ENCODE data around the gene DZIP3.
"Not testable (repeated sequence)": the region's sequence is repeated elsewhere in the genome, so short reads cannot be mapped to it uniquely, and the experiment has no call there.

DZIP3 gene

GRCh38 chr3:108664266-108664665 lies 74.7 kb downstream of the DZIP3 start:
- ATAC-seq (replicated peaks; ENCODE audit: extremely low read depth, poor library complexity, severe bottlenecking) (no peak), DNase-seq (ENCODE audit: low spot score in 2 of 2) (no peak)
- Mint-ChIP-seq H3K27ac (ENCODE audit: low read depth) (no peak overlapping the region), H3K4me1 (peaks cover 11% of the 10 kb centered on the region), H3K4me3 (no peak overlapping the region), H3K27me3 (no peaks in the 10 kb centered on the region), H3K9me3 (no peaks in the 10 kb centered on the region), H3K36me3 (ENCODE audit: insufficient read depth) (peaks cover 9% of the 10 kb centered on the region)

- H3K4me1 Mint-ChIP-seq, result peaks cover 11% of the 10 kb centered on the region
- peaks cover 19% of the 10 kb centered on the region for H3K36me3 Mint-ChIP-seq (ENCODE audit: insufficient read depth)
- DNase-seq (ENCODE audit: low spot score in 2 of 2), result no peak
- H3K27me3 Mint-ChIP-seq, result no peaks in the 10 kb centered on the region
- H3K4me3 Mint-ChIP-seq, result no peak overlapping the region
- H3K27ac Mint-ChIP-seq (ENCODE audit: low read depth), result no peak overlapping the region
- H3K9me3 Mint-ChIP-seq, result no peaks in the 10 kb centered on the region
- no peak for ATAC-seq (replicated peaks; ENCODE audit: extremely low read depth, poor library complexity, severe bottlenecking)
These were observed 77.8 kb downstream of the DZIP3 start for GRCh38 chr3:108667312-108667711.

GRCh38 chr3:108669208-108669607 lies 79.7 kb downstream of the DZIP3 start:
- H3K9me3 Mint-ChIP-seq, result no peaks in the 10 kb centered on the region
- peaks cover 17% of the 10 kb centered on the region for H3K36me3 Mint-ChIP-seq (ENCODE audit: insufficient read depth)
- no peak overlapping the region for H3K27ac Mint-ChIP-seq (ENCODE audit: low read depth)
- H3K4me1 Mint-ChIP-seq, result peaks cover 11% of the 10 kb centered on the region
- H3K27me3 Mint-ChIP-seq, result no peaks in the 10 kb centered on the region
- ATAC-seq (replicated peaks; ENCODE audit: extremely low read depth, poor library complexity, severe bottlenecking) (no peak), DNase-seq (ENCODE audit: low spot score in 2 of 2) (no peak)
- H3K4me3 Mint-ChIP-seq, result no peak overlapping the region

- Mint-ChIP-seq H3K4me3 (no peak overlapping the region), H3K27me3 (no peaks in the 10 kb centered on the region), H3K9me3 (no peaks in the 10 kb centered on the region), H3K27ac (ENCODE audit: low read depth) (no peak overlapping the region), H3K36me3 (ENCODE audit: insufficient read depth) (peaks cover 18% of the 10 kb centered on the region), H3K4me1 (no peaks in the 10 kb centered on the region)
- no peak for ATAC-seq (replicated peaks; ENCODE audit: extremely low read depth, poor library complexity, severe bottlenecking)
- no peak for DNase-seq (ENCODE audit: low spot score in 2 of 2)
These were observed 83.2 kb downstream of the DZIP3 start for GRCh38 chr3:108672701-108673100.

GRCh38 chr3:108673988-108674661 lies 84.6 kb downstream of the DZIP3 start:
- H3K4me3 Mint-ChIP-seq, result no peak overlapping the region
- H3K27ac Mint-ChIP-seq (ENCODE audit: low read depth), result no peak overlapping the region
- no peaks in the 10 kb centered on the region for H3K9me3 Mint-ChIP-seq
- ATAC-seq (replicated peaks; ENCODE audit: extremely low read depth, poor library complexity, severe bottlenecking) (no peak), DNase-seq (ENCODE audit: low spot score in 2 of 2) (no peak)
- peaks cover 18% of the 10 kb centered on the region for H3K36me3 Mint-ChIP-seq (ENCODE audit: insufficient read depth)
- H3K4me1 Mint-ChIP-seq, result no peaks in the 10 kb centered on the region
- H3K27me3 Mint-ChIP-seq, result no peaks in the 10 kb centered on the region

- no peaks in the 10 kb centered on the region for H3K9me3 Mint-ChIP-seq
- H3K4me1 Mint-ChIP-seq, result no peaks in the 10 kb centered on the region
- DNase-seq (ENCODE audit: low spot score in 2 of 2), result no peak
- H3K36me3 Mint-ChIP-seq (ENCODE audit: insufficient read depth), result peaks cover 8% of the 10 kb centered on the region
- ATAC-seq (replicated peaks; ENCODE audit: extremely low read depth, poor library complexity, severe bottlenecking), result no peak
- H3K27me3 Mint-ChIP-seq, result no peaks in the 10 kb centered on the region
- H3K4me3 Mint-ChIP-seq, result no peak overlapping the region
- peak overlapping the region; percentile 10 for H3K27ac Mint-ChIP-seq (ENCODE audit: low read depth)
These were observed 88.3 kb downstream of the DZIP3 start for GRCh38 chr3:108677811-108678210.

GRCh38 chr3:108692286-108692685 lies 102.8 kb downstream of the DZIP3 start:
- not testable (repeated sequence) for H3K27me3 Mint-ChIP-seq; H3K27ac Mint-ChIP-seq (ENCODE audit: low read depth); H3K4me1 Mint-ChIP-seq; ATAC-seq (replicated peaks; ENCODE audit: extremely low read depth, poor library complexity, severe bottlenecking); H3K4me3 Mint-ChIP-seq; H3K9me3 Mint-ChIP-seq; DNase-seq (ENCODE audit: low spot score in 2 of 2)
- peaks cover 34% of the 10 kb centered on the region for H3K36me3 Mint-ChIP-seq (ENCODE audit: insufficient read depth)

GRCh38 chr3:108698461-108698860 lies 108.9 kb downstream of the DZIP3 start:
- peaks cover 12% of the 10 kb centered on the region for H3K9me3 Mint-ChIP-seq

GRCh38 chr3:108705045-108705444 lies 115.5 kb downstream of the DZIP3 start:
- peaks cover 2% of the 10 kb centered on the region for H3K36me3 Mint-ChIP-seq (ENCODE audit: insufficient read depth)
- DNase-seq (ENCODE audit: low spot score in 2 of 2) (no peak), ATAC-seq (replicated peaks; ENCODE audit: extremely low read depth, poor library complexity, severe bottlenecking) (no peak)
- no peaks in the 10 kb centered on the region for H3K27me3 Mint-ChIP-seq
- no peaks in the 10 kb centered on the region for H3K4me1 Mint-ChIP-seq
- no peak overlapping the region for H3K4me3 Mint-ChIP-seq
- H3K9me3 Mint-ChIP-seq, result peaks cover 15% of the 10 kb centered on the region
- H3K27ac Mint-ChIP-seq (ENCODE audit: low read depth), result no peak overlapping the region

More at GRCh38 chr3:108698461-108698860, 108.9 kb downstream of the DZIP3 start:
- Mint-ChIP-seq H3K36me3 (ENCODE audit: insufficient read depth) (peaks cover 6% of the 10 kb centered on the region), H3K27ac (ENCODE audit: low read depth) (no peak overlapping the region), H3K4me1 (no peaks in the 10 kb centered on the region), H3K4me3 (no peak overlapping the region), H3K27me3 (no peaks in the 10 kb centered on the region)
- DNase-seq (ENCODE audit: low spot score in 2 of 2) (no peak), ATAC-seq (replicated peaks; ENCODE audit: extremely low read depth, poor library complexity, severe bottlenecking) (no peak)

- Mint-ChIP-seq H3K27me3 (peaks cover 10% of the 10 kb centered on the region), H3K9me3 (no peaks in the 10 kb centered on the region), H3K36me3 (ENCODE audit: insufficient read depth) (no peaks in the 10 kb centered on the region), H3K4me1 (no peaks in the 10 kb centered on the region), H3K4me3 (no peak overlapping the region), H3K27ac (ENCODE audit: low read depth) (no peak overlapping the region)
- ATAC-seq (replicated peaks; ENCODE audit: extremely low read depth, poor library complexity, severe bottlenecking) (no peak), DNase-seq (ENCODE audit: low spot score in 2 of 2) (no peak)
These were observed 123.5 kb downstream of the DZIP3 start for GRCh38 chr3:108713009-108713516.

GRCh38 chr3:108713816-108714215 lies 124.3 kb downstream of the DZIP3 start:
- peaks cover 10% of the 10 kb centered on the region for H3K27me3 Mint-ChIP-seq
- DNase-seq (ENCODE audit: low spot score in 2 of 2) (no peak), ATAC-seq (replicated peaks; ENCODE audit: extremely low read depth, poor library complexity, severe bottlenecking) (no peak)
- H3K4me1 Mint-ChIP-seq, result no peaks in the 10 kb centered on the region
- no peaks in the 10 kb centered on the region for H3K36me3 Mint-ChIP-seq (ENCODE audit: insufficient read depth)
- no peak overlapping the region for H3K4me3 Mint-ChIP-seq
- no peak overlapping the region for H3K27ac Mint-ChIP-seq (ENCODE audit: low read depth)
- H3K9me3 Mint-ChIP-seq, result no peaks in the 10 kb centered on the region

- no peak for DNase-seq (ENCODE audit: low spot score in 2 of 2)
- peaks cover 14% of the 10 kb centered on the region for H3K4me1 Mint-ChIP-seq
- no peak overlapping the region for H3K4me3 Mint-ChIP-seq
- no peaks in the 10 kb centered on the region for H3K36me3 Mint-ChIP-seq (ENCODE audit: insufficient read depth)
- no peak for ATAC-seq (replicated peaks; ENCODE audit: extremely low read depth, poor library complexity, severe bottlenecking)
- peaks cover 8% of the 10 kb centered on the region for H3K9me3 Mint-ChIP-seq
- H3K27ac Mint-ChIP-seq (ENCODE audit: low read depth), result no peak overlapping the region
- peaks cover 10% of the 10 kb centered on the region for H3K27me3 Mint-ChIP-seq
These were observed 128.9 kb downstream of the DZIP3 start for GRCh38 chr3:108718454-108718853.

- Mint-ChIP-seq H3K4me3 (no peak overlapping the region), H3K27me3 (peaks cover 10% of the 10 kb centered on the region), H3K4me1 (peaks cover 18% of the 10 kb centered on the region), H3K27ac (ENCODE audit: low read depth) (no peak overlapping the region), H3K36me3 (ENCODE audit: insufficient read depth) (no peaks in the 10 kb centered on the region), H3K9me3 (peaks cover 8% of the 10 kb centered on the region)
- ATAC-seq (replicated peaks; ENCODE audit: extremely low read depth, poor library complexity, severe bottlenecking), result no peak
- no peak for DNase-seq (ENCODE audit: low spot score in 2 of 2)
These were observed 129.8 kb downstream of the DZIP3 start for GRCh38 chr3:108719178-108719806.

Data from central memory CD8-positive, alpha-beta T cell (primary cell).